Prostate gland (tissue), 1 donor: ENCODE measurements around the gene CHIA.

ENCODE experiments used
- POLR2A ChIP-seq: fragments of 450-650 bp; IDR thresholded peaks from one replicate; pipeline ENCODE4 v1.6.1; 2016; ENCODE audit warnings: antibody characterized with exemption, mild to moderate bottlenecking
- POLR2AphosphoS5 ChIP-seq: sonication (generic); formaldehyde crosslinking; IDR thresholded peaks from one replicate; pipeline ENCODE4 v1.6.1; 2017; ENCODE audit warnings: antibody characterized with exemption

- TF ChIP-seq POLR2A (no peak), POLR2AphosphoS5 (no peak)
Measured at GRCh38 chr1:111271464-111271801, 19.2 kb upstream of the CHIA start.
